ENCODE measurements around the gene GMDS. TPM values are rescaled to one million over a fixed set of nuclear protein-coding genes. Genes with fewer than 3 reads are reported as not detected.

GMDS gene
- total RNA-seq, 1 donor, result 23.2 TPM

GRCh38 chr6:2147766-2148448, 97.5 kb downstream of the GMDS start:
- peak overlapping the region; percentile 43 for H2AFZ ChIP-seq (ENCODE audit: low read length)
- H3K4me2 ChIP-seq (ENCODE audit: insufficient read depth, low read length), result peak overlapping the region; percentile 78
- peaks cover 3% of the 10 kb centered on the region for H4K20me1 ChIP-seq (ENCODE audit: insufficient read depth, low read length)
- H3K36me3 ChIP-seq (ENCODE audit: insufficient read depth, low read length), result no peaks in the 10 kb centered on the region
- no peaks in the 10 kb centered on the region for H3K27me3 ChIP-seq (ENCODE audit: insufficient read depth, low read length)
- peak; percentile 6 for DNase-seq (ENCODE audit: insufficient read length, low spot score, missing footprints)
- no peaks in the 10 kb centered on the region for H3K9me3 ChIP-seq (ENCODE audit: low read depth, low read length)
- peaks cover 18% of the 10 kb centered on the region for H3K4me1 ChIP-seq (ENCODE audit: insufficient read depth, low read length)
- peaks cover 4% of the 10 kb centered on the region for H3K79me2 ChIP-seq (ENCODE audit: insufficient read depth, low read length)
- H3K4me3 ChIP-seq (ENCODE audit: insufficient read depth, low read length), result peak overlapping the region; percentile 51
- TF ChIP-seq CTCF (IDR thresholded peaks at IDR 0.05; ENCODE audit: extremely low read depth, low read depth, low read length), result no peak
- H3K27ac ChIP-seq (ENCODE audit: low read depth, low read length), result peak overlapping the region; percentile 47

GRCh38 chr6:2147261-2147660, 98.1 kb downstream of the GMDS start:
- Histone ChIP-seq H2AFZ (ENCODE audit: low read length) (no peak overlapping the region), H3K27me3 (ENCODE audit: insufficient read depth, low read length) (no peaks in the 10 kb centered on the region), H3K9me3 (ENCODE audit: low read depth, low read length) (no peaks in the 10 kb centered on the region), H3K27ac (ENCODE audit: low read depth, low read length) (peak overlapping the region; percentile 47), H3K36me3 (ENCODE audit: insufficient read depth, low read length) (no peaks in the 10 kb centered on the region), H3K79me2 (ENCODE audit: insufficient read depth, low read length) (peaks cover 10% of the 10 kb centered on the region), H4K20me1 (ENCODE audit: insufficient read depth, low read length) (peaks cover 3% of the 10 kb centered on the region), H3K4me2 (ENCODE audit: insufficient read depth, low read length) (peak overlapping the region; percentile 78), H3K4me3 (ENCODE audit: insufficient read depth, low read length) (peak overlapping the region; percentile 51), H3K4me1 (ENCODE audit: insufficient read depth, low read length) (peaks cover 18% of the 10 kb centered on the region)
- no peak for TF ChIP-seq CTCF (IDR thresholded peaks at IDR 0.05; ENCODE audit: extremely low read depth, low read depth, low read length)
- no peak for DNase-seq (ENCODE audit: insufficient read length, low spot score, missing footprints)

GRCh38 chr6:2144210-2144609, 101.2 kb downstream of the GMDS start:
- no peak for TF ChIP-seq CTCF (IDR thresholded peaks at IDR 0.05; ENCODE audit: extremely low read depth, low read depth, low read length)
- no peaks in the 10 kb centered on the region for H3K27me3 ChIP-seq (ENCODE audit: insufficient read depth, low read length)

GRCh38 chr6:2141644-2142290, 103.6 kb downstream of the GMDS start:
- DNase-seq (ENCODE audit: insufficient read length, low spot score, missing footprints), result peak; percentile 48
- TF ChIP-seq CTCF (IDR thresholded peaks at IDR 0.05; ENCODE audit: extremely low read depth, low read depth, low read length), result no peak
- no peaks in the 10 kb centered on the region for H3K4me1 ChIP-seq (ENCODE audit: insufficient read depth, low read length)
- H3K27me3 ChIP-seq (ENCODE audit: insufficient read depth, low read length), result no peaks in the 10 kb centered on the region
- no peak overlapping the region for H3K4me2 ChIP-seq (ENCODE audit: insufficient read depth, low read length)
- no peak overlapping the region for H3K27ac ChIP-seq (ENCODE audit: low read depth, low read length)
- peaks cover 13% of the 10 kb centered on the region for H3K79me2 ChIP-seq (ENCODE audit: insufficient read depth, low read length)
- H2AFZ ChIP-seq (ENCODE audit: low read length), result no peak overlapping the region
- no peaks in the 10 kb centered on the region for H3K9me3 ChIP-seq (ENCODE audit: low read depth, low read length)
- no peaks in the 10 kb centered on the region for H4K20me1 ChIP-seq (ENCODE audit: insufficient read depth, low read length)
- H3K36me3 ChIP-seq (ENCODE audit: insufficient read depth, low read length), result no peaks in the 10 kb centered on the region
- no peak overlapping the region for H3K4me3 ChIP-seq (ENCODE audit: insufficient read depth, low read length)

More at GRCh38 chr6:2144210-2144609, 101.2 kb downstream of the GMDS start:
- Histone ChIP-seq H3K4me3 (ENCODE audit: insufficient read depth, low read length) (no peak overlapping the region), H3K79me2 (ENCODE audit: insufficient read depth, low read length) (peaks cover 13% of the 10 kb centered on the region), H4K20me1 (ENCODE audit: insufficient read depth, low read length) (peaks cover 3% of the 10 kb centered on the region), H3K4me1 (ENCODE audit: insufficient read depth, low read length) (peaks cover 18% of the 10 kb centered on the region), H3K27ac (ENCODE audit: low read depth, low read length) (no peak overlapping the region), H3K9me3 (ENCODE audit: low read depth, low read length) (no peaks in the 10 kb centered on the region), H3K36me3 (ENCODE audit: insufficient read depth, low read length) (no peaks in the 10 kb centered on the region), H3K4me2 (ENCODE audit: insufficient read depth, low read length) (no peak overlapping the region), H2AFZ (ENCODE audit: low read length) (no peak overlapping the region)
- no peak for DNase-seq (ENCODE audit: insufficient read length, low spot score, missing footprints)
